Effector memory CD8-positive, alpha-beta T cell (primary cell): ENCODE results near the gene EIF2D.

Experiments
- ATAC-seq: fragments of 150-1000 bp; cut with Tn5 transposase; replicated peaks from 2 replicates; pipeline ENCODE4 v1.10.0; 2021; ENCODE audit warnings: mild to moderate bottlenecking, moderate library complexity
- DNase-seq, 3 experiments: peaks; one replicate each; pipeline ENCODE4 v3.0.0; 2021
- H3K27ac Mint-ChIP-seq, 2 donors: one replicate each; pipeline ENCODE4 v1.8.0; 2022; ENCODE audit warnings: mild to moderate bottlenecking in 2 of 2, mixed read lengths in 2 of 2, moderate library complexity in 2 of 2
- H3K27me3 Mint-ChIP-seq, 2 donors: one replicate each; pipeline ENCODE4 v1.8.0; 2022; ENCODE audit warnings: mixed read lengths in 2 of 2
- H3K36me3 Mint-ChIP-seq: one replicate; pipeline ENCODE4 v1.8.0; 2022; ENCODE audit warnings: mild to moderate bottlenecking, moderate library complexity, mixed read lengths; ENCODE audit not compliant: insufficient read depth
- H3K4me1 Mint-ChIP-seq, 2 donors: one replicate each; pipeline ENCODE4 v1.8.0; 2022; ENCODE audit warnings: low read depth in 2 of 2, mixed read lengths in 2 of 2
- H3K4me3 Mint-ChIP-seq, 2 donors: one replicate each; pipeline ENCODE4 v1.8.0; 2022; ENCODE audit warnings: mild to moderate bottlenecking in 2 of 2, mixed read lengths in 2 of 2, moderate library complexity in 2 of 2
- H3K9me3 Mint-ChIP-seq, 2 donors: one replicate each; pipeline ENCODE4 v1.8.0; 2022; ENCODE audit warnings: mixed read lengths in 2 of 2

Gene EIF2D

GRCh38 chr1:206578978-206579374, 33.3 kb downstream of the EIF2D start:
- ATAC-seq (no peak), DNase-seq (no peak)
- Mint-ChIP-seq H3K27me3 (no peaks in the 10 kb centered on the region), H3K9me3 (no peaks in the 10 kb centered on the region), H3K36me3 (peaks cover 72% of the 10 kb centered on the region), H3K4me3 (peak overlapping the region; percentile 79 to 93), H3K4me1 (peaks cover 86 to 89% of the 10 kb centered on the region in 2 donors), H3K27ac (peak overlapping the region; percentile 98 to 100)

GRCh38 chr1:206578068-206578977, 33.9 kb downstream of the EIF2D start:
- DNase-seq, result no peak
- ATAC-seq, result peak; percentile 17
- Mint-ChIP-seq H3K4me1 (peaks cover 88 to 90% of the 10 kb centered on the region in 2 donors), H3K9me3 (no peaks in the 10 kb centered on the region), H3K27me3 (no peaks in the 10 kb centered on the region), H3K36me3 (peaks cover 68% of the 10 kb centered on the region), H3K4me3 (peak overlapping the region; percentile 79 to 93), H3K27ac (peak overlapping the region; percentile 98 to 100)

DNA sequence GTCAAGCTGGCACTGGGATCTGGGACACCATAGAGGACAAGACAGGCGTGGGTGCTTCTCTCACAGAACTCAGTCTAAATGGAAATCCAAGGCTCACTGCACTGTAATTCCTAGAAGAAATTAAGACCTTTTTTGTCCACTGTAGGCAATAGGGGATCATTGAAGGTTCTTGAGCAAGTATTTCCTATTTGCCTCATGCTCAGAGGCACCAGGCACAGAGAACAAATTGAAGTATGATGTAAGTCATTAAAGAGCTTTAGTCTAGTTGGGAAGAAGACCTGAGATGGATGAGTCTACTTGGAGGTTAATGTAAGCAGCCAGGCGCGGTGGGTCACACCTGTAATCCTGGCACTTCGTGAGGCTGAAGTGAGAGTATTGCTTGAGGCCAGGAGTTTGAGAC, 34.6 kb downstream of the EIF2D start:
- DNase-seq (no peak), ATAC-seq (no peak)
- peak overlapping the region; percentile 79 to 93 for H3K4me3 Mint-ChIP-seq
- H3K36me3 Mint-ChIP-seq, result peaks cover 69% of the 10 kb centered on the region
- H3K27ac Mint-ChIP-seq, result peak overlapping the region; percentile 98 to 100
- H3K27me3 Mint-ChIP-seq, result no peaks in the 10 kb centered on the region
- H3K4me1 Mint-ChIP-seq, result peaks cover 88 to 89% of the 10 kb centered on the region in 2 donors
- no peaks in the 10 kb centered on the region for H3K9me3 Mint-ChIP-seq

DNA sequence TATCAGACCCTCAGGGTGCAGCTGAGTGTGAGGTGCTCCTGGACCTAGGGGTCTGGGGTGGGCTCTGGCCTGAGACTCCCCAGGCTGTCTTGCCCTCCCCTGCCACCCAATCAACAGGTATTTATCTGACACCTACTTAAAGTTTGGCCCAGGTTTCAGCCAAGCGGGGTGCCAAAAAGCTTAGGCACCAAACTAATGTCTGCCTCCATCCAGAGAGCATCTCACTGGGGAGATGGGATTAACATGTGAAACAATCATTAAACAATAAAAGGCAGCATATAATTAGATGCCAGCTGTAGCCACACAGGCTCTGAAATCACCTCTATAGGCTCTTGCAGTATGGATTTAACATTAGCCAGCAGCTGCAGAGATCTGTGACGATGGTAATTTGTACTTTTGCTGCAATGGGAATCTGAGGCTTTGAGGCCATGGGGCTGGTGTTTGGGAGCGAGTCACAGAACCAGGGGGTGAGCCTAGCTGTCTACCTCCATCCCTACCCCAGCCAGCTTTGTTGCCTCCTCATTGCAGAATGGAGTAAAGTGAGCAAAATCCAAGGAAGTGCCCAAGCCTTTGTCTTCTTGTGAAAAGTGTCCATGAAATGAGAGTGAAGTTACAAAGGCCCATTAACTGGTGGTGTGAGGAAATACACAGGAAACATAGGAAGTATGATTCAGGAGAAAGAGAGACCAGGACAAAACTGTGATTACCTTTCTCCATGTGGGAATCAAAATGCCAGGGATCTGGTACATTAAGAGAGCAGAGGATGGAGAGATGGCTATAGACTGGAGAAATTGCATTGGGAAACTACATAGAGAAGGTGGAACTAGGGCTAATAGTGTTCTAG, 36.1 kb downstream of the EIF2D start:
- H3K4me1 Mint-ChIP-seq, result peaks cover 89 to 93% of the 10 kb centered on the region in 2 donors
- no peaks in the 10 kb centered on the region for H3K27me3 Mint-ChIP-seq
- ATAC-seq, result no peak
- no peaks in the 10 kb centered on the region for H3K9me3 Mint-ChIP-seq
- no peak for DNase-seq
- peaks cover 71% of the 10 kb centered on the region for H3K36me3 Mint-ChIP-seq
- H3K27ac Mint-ChIP-seq, result peak overlapping the region; percentile 98 to 100
- H3K4me3 Mint-ChIP-seq, result peak overlapping the region; percentile 76 to 79

DNA sequence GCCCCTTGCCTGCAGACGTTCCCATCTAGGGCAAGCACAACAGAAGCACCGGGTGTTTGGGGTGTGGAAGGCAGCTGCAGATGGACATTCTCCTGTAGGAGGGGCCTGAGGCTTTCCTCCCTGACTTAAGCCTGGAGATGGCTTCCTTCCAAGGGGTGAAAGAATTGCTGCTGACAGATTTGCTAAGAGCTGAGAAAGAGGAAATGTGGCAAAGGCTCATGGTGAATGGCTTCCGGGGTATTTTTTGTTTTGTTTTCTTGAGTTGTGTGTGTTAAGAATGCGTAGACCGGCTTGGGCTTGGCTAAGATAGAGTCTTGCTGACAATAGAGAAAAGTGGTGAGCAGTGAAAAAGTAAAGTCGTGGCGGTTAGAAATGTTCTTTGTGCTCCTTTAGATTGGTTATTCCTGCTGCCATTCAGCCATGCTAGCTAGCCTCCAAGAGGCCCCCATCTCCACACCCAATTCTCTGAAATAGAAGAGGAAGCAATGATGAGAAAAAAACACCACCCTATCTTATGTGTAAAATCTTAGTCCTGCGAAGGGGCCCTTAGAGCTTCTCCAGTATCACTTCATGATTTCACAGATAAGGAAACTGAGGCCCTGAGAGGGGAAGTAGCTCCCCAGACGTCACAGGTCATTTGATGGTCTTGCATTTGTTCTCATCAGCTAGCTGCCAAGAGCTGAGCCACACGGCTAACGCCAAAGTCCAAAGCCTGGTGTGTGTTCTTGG, 36.9 kb downstream of the EIF2D start:
- DNase-seq (peak; percentile 46 to 57 (median 47)), ATAC-seq (peak; percentile 60)
- Mint-ChIP-seq H3K4me3 (peak overlapping the region; percentile 76 to 79), H3K9me3 (no peaks in the 10 kb centered on the region), H3K27me3 (no peaks in the 10 kb centered on the region), H3K36me3 (peaks cover 71% of the 10 kb centered on the region), H3K27ac (peak overlapping the region; percentile 98 to 100), H3K4me1 (peaks cover 89 to 90% of the 10 kb centered on the region in 2 donors)

DNA sequence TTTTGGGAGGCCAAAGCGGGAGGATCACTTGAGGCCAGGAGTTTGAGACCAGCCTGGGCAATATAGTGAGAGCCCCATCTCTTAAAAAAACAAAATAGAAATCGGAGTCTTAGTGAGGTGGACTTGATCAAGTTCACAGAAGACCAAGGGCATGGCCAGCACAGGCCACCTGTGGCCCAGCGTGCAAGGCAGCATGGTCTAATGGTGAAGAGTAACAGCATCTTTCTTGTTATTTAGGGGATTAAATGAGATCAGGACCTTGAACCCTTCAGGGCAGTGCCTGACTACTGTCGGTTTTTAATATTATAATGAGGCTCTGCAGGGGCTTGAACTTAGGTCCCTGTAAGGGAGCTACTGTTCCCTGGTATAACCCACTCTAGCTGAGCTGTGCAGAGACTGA, 38.5 kb downstream of the EIF2D start:
- peaks cover 84 to 85% of the 10 kb centered on the region in 2 donors for H3K4me1 Mint-ChIP-seq
- H3K27ac Mint-ChIP-seq, result peak overlapping the region; percentile 98 to 100
- no peaks in the 10 kb centered on the region for H3K27me3 Mint-ChIP-seq
- no peaks in the 10 kb centered on the region for H3K9me3 Mint-ChIP-seq
- peaks cover 72% of the 10 kb centered on the region for H3K36me3 Mint-ChIP-seq
- DNase-seq (no peak), ATAC-seq (no peak)
- H3K4me3 Mint-ChIP-seq, result peak overlapping the region; percentile 41 to 79

DNA sequence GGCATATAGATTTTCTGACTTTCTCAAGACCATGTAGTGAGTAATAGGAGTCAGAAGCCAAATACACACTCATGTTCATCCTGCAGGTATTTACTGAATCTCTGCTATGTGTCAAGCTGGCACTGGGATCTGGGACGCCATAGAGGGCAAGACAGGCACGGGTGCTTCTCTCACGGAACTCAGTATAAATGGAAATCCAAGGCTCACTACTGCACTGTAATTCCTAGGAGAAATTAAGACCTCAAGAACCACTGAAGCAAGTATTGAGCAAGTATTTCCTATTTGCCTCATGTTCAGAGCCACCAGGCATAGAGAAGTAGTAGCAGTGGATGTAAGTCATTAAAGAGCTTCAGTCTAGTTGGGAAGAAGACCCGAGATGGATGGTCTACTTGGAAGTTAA, 38.9 kb downstream of the EIF2D start:
- no peaks in the 10 kb centered on the region for H3K27me3 Mint-ChIP-seq
- ATAC-seq, result no peak
- peaks cover 84 to 85% of the 10 kb centered on the region in 2 donors for H3K4me1 Mint-ChIP-seq
- H3K27ac Mint-ChIP-seq, result peak overlapping the region; percentile 98 to 100
- DNase-seq, result no peak
- peak overlapping the region; percentile 41 to 79 for H3K4me3 Mint-ChIP-seq
- no peaks in the 10 kb centered on the region for H3K9me3 Mint-ChIP-seq
- H3K36me3 Mint-ChIP-seq, result peaks cover 72% of the 10 kb centered on the region

DNA sequence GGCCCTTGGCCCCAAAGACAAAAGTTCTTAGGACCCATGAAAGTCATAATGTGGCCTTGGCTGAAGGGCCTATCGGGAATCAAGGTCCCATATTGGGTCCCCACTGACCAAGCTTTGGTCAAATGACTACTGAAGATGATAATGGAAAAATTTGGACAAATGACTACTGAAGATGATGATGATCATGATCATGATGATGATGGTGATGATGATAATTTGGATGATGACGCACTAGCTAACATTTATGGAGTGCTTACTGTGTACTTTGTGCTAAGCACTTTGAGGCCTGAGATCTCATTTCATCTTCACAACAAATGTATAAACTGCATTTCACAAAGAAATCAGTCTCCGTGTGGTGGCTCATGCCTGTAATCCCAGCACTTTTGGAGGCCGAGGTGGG, 39.4 kb downstream of the EIF2D start:
- Mint-ChIP-seq H3K9me3 (no peaks in the 10 kb centered on the region), H3K27ac (peak overlapping the region; percentile 98 to 100), H3K27me3 (no peaks in the 10 kb centered on the region), H3K36me3 (peaks cover 72% of the 10 kb centered on the region), H3K4me1 (peaks cover 84 to 85% of the 10 kb centered on the region in 2 donors), H3K4me3 (no peak overlapping the region)
- no peak for DNase-seq
- ATAC-seq, result no peak

DNA sequence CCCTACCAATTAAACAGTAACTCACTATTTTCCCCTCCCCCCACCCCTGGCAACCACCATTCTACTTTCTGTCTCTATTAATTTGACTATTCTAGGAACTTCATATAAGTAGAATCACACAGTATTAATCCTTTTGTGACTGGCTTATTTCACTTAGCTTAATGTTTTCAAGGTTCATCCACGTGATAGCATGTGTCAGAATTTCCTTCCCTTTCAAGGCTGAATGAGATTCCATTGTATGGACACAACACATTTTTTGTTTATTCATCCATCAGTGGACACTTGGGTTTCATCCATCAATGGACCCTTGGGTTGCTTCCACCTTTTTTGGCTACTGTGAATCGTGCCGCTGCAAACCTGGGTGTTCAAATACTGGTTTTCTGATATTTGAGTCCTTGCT, 41.7 kb downstream of the EIF2D start:
- Mint-ChIP-seq H3K4me1 (peaks cover 85 to 91% of the 10 kb centered on the region in 2 donors), H3K36me3 (peaks cover 72% of the 10 kb centered on the region), H3K27ac (peak overlapping the region; percentile 98 to 100), H3K9me3 (no peaks in the 10 kb centered on the region), H3K4me3 (peak overlapping the region; percentile 92 to 94), H3K27me3 (no peaks in the 10 kb centered on the region)
- ATAC-seq (no peak), DNase-seq (no peak)

GRCh38 chr1:206569556-206569955, 42.7 kb downstream of the EIF2D start:
- Mint-ChIP-seq H3K4me3 (peak overlapping the region; percentile 92 to 94), H3K36me3 (peaks cover 76% of the 10 kb centered on the region), H3K9me3 (no peaks in the 10 kb centered on the region), H3K27me3 (no peaks in the 10 kb centered on the region), H3K4me1 (peaks cover 86 to 93% of the 10 kb centered on the region in 2 donors), H3K27ac (peak overlapping the region; percentile 98 to 100)
- DNase-seq (no peak), ATAC-seq (no peak)

- Mint-ChIP-seq H3K4me1 (peaks cover 86 to 94% of the 10 kb centered on the region in 2 donors), H3K9me3 (no peaks in the 10 kb centered on the region), H3K4me3 (peak overlapping the region; percentile 92 to 94), H3K27me3 (no peaks in the 10 kb centered on the region), H3K36me3 (peaks cover 78% of the 10 kb centered on the region), H3K27ac (peak overlapping the region; percentile 98 to 100)
- DNase-seq (no peak), ATAC-seq (peak; percentile 51)
Measured at GRCh38 chr1:206568779-206569352, 43.4 kb downstream of the EIF2D start.

DNA sequence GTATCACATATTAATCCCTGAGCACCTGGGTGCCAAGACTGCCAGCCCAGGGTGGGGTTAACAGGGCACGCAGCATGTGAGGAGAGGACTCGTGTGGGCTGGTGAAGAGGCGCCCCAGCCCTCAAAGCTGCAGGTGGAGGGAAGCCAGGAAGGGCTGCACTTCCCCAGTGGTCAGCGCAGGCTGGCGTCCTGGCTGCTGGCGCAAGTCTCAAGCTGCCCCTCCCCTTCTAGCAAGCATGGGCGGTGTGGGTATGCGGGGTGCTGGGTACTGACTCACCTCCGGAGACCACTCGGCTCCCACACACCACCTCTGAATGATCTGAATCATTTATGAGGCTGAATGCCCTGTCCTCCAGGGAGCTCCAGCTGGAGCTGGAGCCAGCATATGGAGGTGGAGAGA, 44.0 kb downstream of the EIF2D start:
- ATAC-seq (peak; percentile 51), DNase-seq (no peak)
- Mint-ChIP-seq H3K4me1 (peaks cover 86 to 94% of the 10 kb centered on the region in 2 donors), H3K27me3 (no peaks in the 10 kb centered on the region), H3K4me3 (peak overlapping the region; percentile 92 to 94), H3K36me3 (peaks cover 81% of the 10 kb centered on the region), H3K9me3 (no peaks in the 10 kb centered on the region), H3K27ac (peak overlapping the region; percentile 98 to 100)
